GM23248 (cell line): ENCODE data around the gene ZNF141. TPM values are rescaled to one million over a fixed set of nuclear protein-coding genes. Genes with fewer than 3 reads are reported as not detected.

ENCODE experiments used
- DNase-seq: peaks from one replicate; pipeline ENCODE4 v3.0.0-alpha.2; 2015
- H2AFZ ChIP-seq: fragments of 200-600 bp; sonication (generic); 2 replicates; pipeline ENCODE4 v1.6.1; 2016; ENCODE audit warnings: antibody characterized with exemption
- H3F3A ChIP-seq: fragments of 200-600 bp; sonication (generic); 2 replicates; pipeline ENCODE4 v1.6.1; 2016; ENCODE audit warnings: mild to moderate bottlenecking, antibody characterized with exemption, mixed run types; ENCODE audit not compliant: insufficient read depth
- H3K27ac ChIP-seq: fragments of 200-600 bp; sonication (generic); 2 replicates; pipeline ENCODE4 v1.5.1; 2016; ENCODE audit warnings: mild to moderate bottlenecking
- H3K27me3 ChIP-seq: fragments of 200-600 bp; sonication (generic); replicated peaks from 2 replicates; pipeline ENCODE4 v1.6.1; 2016; ENCODE audit warnings: mild to moderate bottlenecking; ENCODE audit not compliant: insufficient read depth
- H3K36me3 ChIP-seq: fragments of 200-600 bp; sonication (generic); 2 replicates; pipeline ENCODE4 v1.6.1; 2016; ENCODE audit warnings: low read depth, mild to moderate bottlenecking
- H3K4me1 ChIP-seq: fragments of 200-600 bp; sonication (generic); 2 replicates; pipeline ENCODE4 v1.6.1; 2016; ENCODE audit warnings: mild to moderate bottlenecking; ENCODE audit not compliant: insufficient read depth
- H3K4me2 ChIP-seq: fragments of 200-600 bp; sonication (generic); one replicate; pipeline ENCODE4 v1.6.1; 2016; ENCODE audit warnings: mild to moderate bottlenecking; ENCODE audit not compliant: unreplicated experiment
- H3K4me3 ChIP-seq: fragments of 200-600 bp; sonication (generic); 2 replicates; pipeline ENCODE4 v1.5.1; 2016; ENCODE audit warnings: mild to moderate bottlenecking
- H3K79me2 ChIP-seq: fragments of 200-600 bp; sonication (generic); 2 replicates; pipeline ENCODE4 v1.6.1; 2016; ENCODE audit warnings: mild to moderate bottlenecking; ENCODE audit not compliant: insufficient read depth
- H3K9ac ChIP-seq: fragments of 200-600 bp; sonication (generic); 2 replicates; pipeline ENCODE4 v1.6.1; 2016; ENCODE audit warnings: mild to moderate bottlenecking
- H3K9me2 ChIP-seq: fragments of 200-600 bp; sonication (generic); 2 replicates; pipeline ENCODE4 v1.6.1; 2016; ENCODE audit warnings: mixed run types, mild to moderate bottlenecking, moderate library complexity; ENCODE audit not compliant: insufficient read depth
- H3K9me3 ChIP-seq: fragments of 200-600 bp; sonication (generic); one replicate; pipeline ENCODE4 v1.6.1; 2017; ENCODE audit warnings: low read depth
- H4K20me1 ChIP-seq: fragments of 200-600 bp; sonication (generic); 2 replicates; pipeline ENCODE4 v1.6.0; 2016; ENCODE audit not compliant: insufficient read depth
- EZH2 ChIP-seq: fragments of 200-600 bp; sonication (generic); IDR thresholded peaks from 2 replicates; pipeline ENCODE4 v1.6.1; 2018; ENCODE audit warnings: antibody characterized with exemption, mild to moderate bottlenecking; ENCODE audit not compliant: insufficient read depth, poor library complexity, severe bottlenecking
- EZH2phosphoT487 ChIP-seq: fragments of 200-600 bp; sonication (generic); IDR thresholded peaks from 2 replicates; pipeline ENCODE4 v1.6.1; 2018; ENCODE audit warnings: antibody characterized with exemption, moderate library complexity, mild to moderate bottlenecking, low read depth; ENCODE audit not compliant: insufficient read depth
- WGBS, 2 experiments: methylation state at CpG; one replicate each; pipeline ENCODE4 v1.1.6; 2015 to 2017; ENCODE audit warnings: low lambda C conversion rate in 2 of 2, low coverage in 1 of 2; ENCODE audit errors: missing lambda C conversion rate in 2 of 2; 5-methylcytosine and 5-hydroxymethylcytosine counted together
- in situ Hi-C: fragments of 300-500 bp; cut with MboI; formaldehyde crosslinking; loops from 2 replicates; pipeline ENCODE4 v1.15.0; 2020
- polyA plus RNA-seq: library from polyadenylated mRNA; unstranded; fragments of >200 nt; fragmentation: Nextera tagmentation; extraction: Ambion mirVana; gene quantifications from 2 replicates; pipeline ENCODE4 v1.2.1, GENCODE V29; 2016
- total RNA-seq: library from RNA; depleted of rRNA; stranded (reverse); fragments of >200 nt; shearing (Covaris generic); gene quantifications from 2 replicates; pipeline ENCODE4 v1.2.3, GENCODE V29; 2014

ZNF141 gene
- total and polyA plus RNA-seq, 2 experiments from 2014 or later = 3.3 to 6.7 TPM

- Histone ChIP-seq H3K9ac (no peak overlapping the region), H3K27ac (no peak overlapping the region), H3K36me3 (no peaks in the 10 kb centered on the region; the same call in none of the 2 replicates), H3K4me1 (no peaks in the 10 kb centered on the region), H3K4me3 (no peak overlapping the region), H3F3A (no peaks in the 10 kb centered on the region), H3K9me3 (no peaks in the 10 kb centered on the region), H2AFZ (no peak overlapping the region), H4K20me1 (no peaks in the 10 kb centered on the region), H3K4me2 (no peak overlapping the region), H3K27me3 (no peaks in the 10 kb centered on the region), H3K79me2 (no peaks in the 10 kb centered on the region; the same call in 1 of the 2 replicates), H3K9me2 (no peaks in the 10 kb centered on the region)
- in situ Hi-C loops = no loop called here
- no peak for DNase-seq
- 57 to 66% methylated on average over 8 of the region's 8 CpGs for WGBS, 2 experiments
- TF ChIP-seq EZH2 = no peak
- no peak for TF ChIP-seq EZH2phosphoT487
Measured at GRCh38 chr4:328729-329128, 8.9 kb upstream of the ZNF141 start.

- no peaks in the 10 kb centered on the region for H3K9me3 ChIP-seq
- H3K4me2 ChIP-seq = peak overlapping the region; percentile 88
- H2AFZ ChIP-seq = no peak overlapping the region; the same call in 1 of the 2 replicates
- peaks cover 26% of the 10 kb centered on the region for H3K79me2 ChIP-seq
- no peaks in the 10 kb centered on the region; the same call in none of the 2 replicates for H3K36me3 ChIP-seq
- no peaks in the 10 kb centered on the region for H4K20me1 ChIP-seq
- H3F3A ChIP-seq = 0 out of 2 replicates have a peak, but pooled peaks cover 6% of the 10 kb centered on the region
- in situ Hi-C loops = no loop called here
- peak overlapping the region; percentile 91 for H3K27ac ChIP-seq
- H3K9me2 ChIP-seq = no peaks in the 10 kb centered on the region
- no peak for DNase-seq
- H3K4me3 ChIP-seq = peak overlapping the region; percentile 89; the same call in 1 of the 2 replicates
- H3K27me3 ChIP-seq = no peaks in the 10 kb centered on the region
- H3K4me1 ChIP-seq = no peaks in the 10 kb centered on the region
- 73 to 77% methylated on average over 2 of the region's 2 CpGs for WGBS, 2 experiments
- TF ChIP-seq EZH2 (no peak), EZH2phosphoT487 (no peak)
- peak overlapping the region; percentile 91; the same call in 1 of the 2 replicates for H3K9ac ChIP-seq
Measured at GRCh38 chr4:335515-335914, 2.1 kb upstream of the ZNF141 start.

- peak overlapping the region; percentile 93 for H2AFZ ChIP-seq
- H3K36me3 ChIP-seq = no peaks in the 10 kb centered on the region; the same call in none of the 2 replicates
- peaks cover 34% of the 10 kb centered on the region for H3K79me2 ChIP-seq
- peak overlapping the region; percentile 88 for H3K4me2 ChIP-seq
- no peaks in the 10 kb centered on the region for H3K9me3 ChIP-seq
- 4 to 6% methylated on average over 24 to 37 of the region's 71 CpGs for WGBS, 2 experiments
- no peaks in the 10 kb centered on the region for H4K20me1 ChIP-seq
- in situ Hi-C loops = no loop called here
- H3K27me3 ChIP-seq = no peaks in the 10 kb centered on the region
- H3K27ac ChIP-seq = peak overlapping the region; percentile 91
- 0 out of 2 replicates have a peak, but pooled peaks cover 6% of the 10 kb centered on the region for H3F3A ChIP-seq
- TF ChIP-seq EZH2 (no peak), EZH2phosphoT487 (no peak)
- H3K4me1 ChIP-seq = no peaks in the 10 kb centered on the region
- peak overlapping the region; percentile 91 for H3K9ac ChIP-seq
- peak; percentile 58 for DNase-seq
- peak overlapping the region; percentile 89 for H3K4me3 ChIP-seq
- no peaks in the 10 kb centered on the region for H3K9me2 ChIP-seq
Measured at GRCh38 chr4:336099-336892, 1.3 kb upstream of the ZNF141 start.

- Histone ChIP-seq H3K79me2 (peaks cover 39% of the 10 kb centered on the region), H3K4me2 (peak overlapping the region; percentile 88), H3K4me3 (peak overlapping the region; percentile 89), H3K36me3 (no peaks in the 10 kb centered on the region; the same call in none of the 2 replicates), H2AFZ (peak overlapping the region; percentile 93), H3K9ac (peak overlapping the region; percentile 91), H3K9me2 (no peaks in the 10 kb centered on the region), H3K27me3 (no peaks in the 10 kb centered on the region), H3F3A (0 out of 2 replicates have a peak, but pooled peaks cover 6% of the 10 kb centered on the region), H3K9me3 (no peaks in the 10 kb centered on the region), H4K20me1 (no peaks in the 10 kb centered on the region), H3K27ac (peak overlapping the region; percentile 91), H3K4me1 (no peaks in the 10 kb centered on the region)
- DNase-seq = no peak
- no peak for TF ChIP-seq EZH2
- no peak for TF ChIP-seq EZH2phosphoT487
- 0% methylated on average over 4 to 12 of the region's 18 CpGs for WGBS, 2 experiments
- in situ Hi-C loops = no loop called here
Measured at GRCh38 chr4:336893-337142, 796 bp upstream of the ZNF141 start.
